Measurements from ENCODE around the gene NUDT3.

The NUDT3 gene

DNA sequence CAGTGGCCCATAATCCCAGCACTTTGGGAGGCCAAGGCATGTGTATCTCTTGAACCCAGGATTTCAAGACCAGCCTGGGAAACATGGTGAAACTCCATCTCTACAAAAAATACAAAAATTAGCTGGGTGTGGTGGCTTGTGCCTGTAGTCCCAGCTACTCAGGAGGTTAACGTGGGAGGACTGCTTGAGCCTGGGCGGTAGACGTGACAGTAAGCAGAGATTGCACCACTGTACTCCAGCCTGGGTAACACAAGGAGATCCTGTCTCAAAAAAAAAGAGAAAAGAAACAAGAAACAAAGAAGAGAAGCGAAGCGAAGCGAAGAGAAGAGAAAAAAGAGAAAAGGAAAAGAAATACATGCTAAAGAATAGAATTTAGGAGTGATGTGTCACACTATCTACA lies 69.2 kb downstream of the NUDT3 start:
- no peak for DNase-seq (ENCODE audit: low read depth, low spot score)
- in situ Hi-C loops (cut with HindIII; ENCODE audit: low sequenced_read_pairs): no loop called here
- TF ChIP-seq, protein P1, sequence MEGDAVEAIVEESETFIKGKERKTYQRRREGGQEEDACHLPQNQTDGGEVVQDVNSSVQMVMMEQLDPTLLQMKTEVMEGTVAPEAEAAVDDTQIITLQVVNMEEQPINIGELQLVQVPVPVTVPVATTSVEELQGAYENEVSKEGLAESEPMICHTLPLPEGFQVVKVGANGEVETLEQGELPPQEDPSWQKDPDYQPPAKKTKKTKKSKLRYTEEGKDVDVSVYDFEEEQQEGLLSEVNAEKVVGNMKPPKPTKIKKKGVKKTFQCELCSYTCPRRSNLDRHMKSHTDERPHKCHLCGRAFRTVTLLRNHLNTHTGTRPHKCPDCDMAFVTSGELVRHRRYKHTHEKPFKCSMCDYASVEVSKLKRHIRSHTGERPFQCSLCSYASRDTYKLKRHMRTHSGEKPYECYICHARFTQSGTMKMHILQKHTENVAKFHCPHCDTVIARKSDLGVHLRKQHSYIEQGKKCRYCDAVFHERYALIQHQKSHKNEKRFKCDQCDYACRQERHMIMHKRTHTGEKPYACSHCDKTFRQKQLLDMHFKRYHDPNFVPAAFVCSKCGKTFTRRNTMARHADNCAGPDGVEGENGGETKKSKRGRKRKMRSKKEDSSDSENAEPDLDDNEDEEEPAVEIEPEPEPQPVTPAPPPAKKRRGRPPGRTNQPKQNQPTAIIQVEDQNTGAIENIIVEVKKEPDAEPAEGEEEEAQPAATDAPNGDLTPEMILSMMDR (IDR thresholded peaks at IDR 0.05; ENCODE audit: low read depth, low read length): no peak
- no peak overlapping the region for H3K4me3 ChIP-seq (ENCODE audit: low read depth, low read length)

DNA sequence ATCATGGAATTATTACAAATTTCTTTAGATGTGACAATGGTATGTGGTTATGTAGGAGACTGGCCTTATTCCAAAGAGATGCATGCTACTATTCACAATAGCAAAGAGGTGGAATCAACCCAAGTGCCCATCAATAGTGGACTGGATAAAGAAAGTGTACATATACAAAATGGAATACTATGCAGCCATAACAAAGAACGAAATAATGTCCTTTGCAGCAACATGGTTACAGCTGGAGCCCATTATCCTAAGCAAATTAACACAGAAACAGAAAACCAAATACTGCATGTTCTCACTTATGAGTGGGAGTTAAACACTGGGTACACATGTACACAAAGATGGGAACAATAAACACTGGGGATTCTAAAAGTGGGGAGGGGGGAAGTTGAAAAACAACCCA lies 69.7 kb downstream of the NUDT3 start:
- no peak for DNase-seq (ENCODE audit: low read depth, low spot score)
- in situ Hi-C loops (cut with HindIII; ENCODE audit: low sequenced_read_pairs): no loop called here
- H3K4me3 ChIP-seq (ENCODE audit: low read depth, low read length): no peak overlapping the region
- TF ChIP-seq, protein P1 (IDR thresholded peaks at IDR 0.05; ENCODE audit: low read depth, low read length): no peak

DNA sequence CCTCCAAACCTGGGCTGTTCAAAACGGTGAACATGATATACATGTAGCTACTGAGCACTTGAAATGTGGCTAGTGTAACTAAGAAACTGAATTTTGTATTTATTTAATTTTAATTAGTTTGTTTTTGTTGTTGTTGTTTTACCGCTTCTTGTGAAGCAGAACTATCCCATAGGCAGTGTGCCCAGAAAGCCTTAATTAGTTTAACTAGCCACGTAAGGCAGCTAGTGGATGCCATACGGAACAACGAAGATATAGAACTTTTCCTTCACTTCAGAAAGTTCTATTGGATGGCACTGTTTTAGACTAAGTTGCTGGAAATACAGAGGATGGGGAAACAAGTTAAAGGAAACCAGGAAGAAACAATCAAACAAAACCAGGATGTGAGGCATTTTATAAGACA lies 70.6 kb downstream of the NUDT3 start:
- H3K4me3 ChIP-seq (ENCODE audit: low read depth, low read length): no peak overlapping the region
- in situ Hi-C loops (cut with HindIII; ENCODE audit: low sequenced_read_pairs): no loop called here
- TF ChIP-seq, protein P1 (IDR thresholded peaks at IDR 0.05; ENCODE audit: low read depth, low read length): no peak
- DNase-seq (ENCODE audit: low read depth, low spot score): no peak

DNA sequence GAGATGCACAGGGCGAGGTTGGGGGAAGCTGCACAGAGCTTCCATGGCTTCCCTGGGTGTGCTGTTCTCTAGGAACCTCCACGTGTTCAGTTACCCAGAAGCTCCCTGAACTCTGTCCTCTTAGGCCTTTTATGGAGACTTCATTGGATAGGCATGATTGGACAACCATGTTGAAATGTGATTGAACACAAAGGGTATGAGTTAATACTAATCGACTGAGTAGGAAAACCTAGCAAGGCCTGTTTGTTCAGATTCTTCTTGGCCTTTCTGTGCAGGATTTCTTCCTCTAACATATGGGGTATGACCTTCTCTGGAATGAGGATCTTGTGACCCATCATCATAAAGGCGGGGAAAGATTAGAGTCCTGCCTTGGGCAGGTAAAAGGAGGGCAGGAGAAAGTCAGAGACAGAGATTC lies 73.0 kb downstream of the NUDT3 start:
- no peak for DNase-seq (ENCODE audit: low read depth, low spot score)
- in situ Hi-C loops (cut with HindIII; ENCODE audit: low sequenced_read_pairs): no loop called here
- no peak overlapping the region for H3K4me3 ChIP-seq (ENCODE audit: low read depth, low read length)
- TF ChIP-seq, protein P1 (IDR thresholded peaks at IDR 0.05; ENCODE audit: low read depth, low read length): no peak

DNA sequence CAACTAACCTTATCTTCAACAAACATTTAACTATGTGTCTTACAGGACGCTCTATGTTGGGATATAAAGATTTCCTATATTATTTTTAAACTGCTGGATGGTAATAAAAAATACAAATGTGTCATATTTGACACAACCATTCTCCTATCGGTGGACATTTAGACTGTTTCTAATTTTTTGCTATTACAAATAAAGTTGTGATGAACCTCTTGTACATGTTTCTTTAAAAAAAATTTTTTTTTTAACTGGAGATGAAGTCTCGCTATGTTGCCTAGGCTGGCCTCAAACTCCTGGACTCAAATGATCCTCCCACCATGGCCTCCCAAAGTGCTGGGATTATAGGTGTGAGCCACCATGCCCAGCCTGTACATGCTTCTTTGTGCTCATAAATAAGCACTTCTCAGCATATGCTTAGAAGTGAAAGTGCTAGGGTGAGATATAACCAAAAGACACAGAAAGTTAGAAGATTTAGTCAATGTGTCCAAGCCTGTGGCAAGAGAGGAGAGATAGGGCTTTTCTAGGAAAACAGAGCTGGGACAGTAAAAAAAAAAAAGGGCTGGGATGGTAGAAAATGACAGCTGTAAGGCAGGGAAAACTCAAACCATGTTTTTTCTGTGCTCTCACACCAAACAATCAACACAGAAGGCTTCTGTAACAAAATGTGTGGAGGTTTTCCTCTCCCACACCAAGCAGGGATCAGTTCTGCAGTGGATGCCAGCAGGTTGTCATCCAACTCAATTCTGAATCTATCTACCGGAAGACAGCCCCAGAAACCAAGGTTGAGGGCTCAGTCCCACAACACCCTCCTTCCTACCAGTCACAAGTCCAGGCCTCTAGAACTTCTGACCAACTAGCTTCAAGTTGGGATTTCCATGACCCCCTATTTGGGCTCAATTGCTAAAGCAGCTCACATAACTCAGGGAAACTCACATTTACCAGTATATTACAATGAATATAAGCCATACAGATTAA lies 73.7 kb downstream of the NUDT3 start:
- in situ Hi-C loops (cut with HindIII; ENCODE audit: low sequenced_read_pairs): no loop called here
- no peak overlapping the region for H3K4me3 ChIP-seq (ENCODE audit: low read depth, low read length)
- DNase-seq (ENCODE audit: low read depth, low spot score): no peak
- TF ChIP-seq, protein P1 (IDR thresholded peaks at IDR 0.05; ENCODE audit: low read depth, low read length): no peak

DNA sequence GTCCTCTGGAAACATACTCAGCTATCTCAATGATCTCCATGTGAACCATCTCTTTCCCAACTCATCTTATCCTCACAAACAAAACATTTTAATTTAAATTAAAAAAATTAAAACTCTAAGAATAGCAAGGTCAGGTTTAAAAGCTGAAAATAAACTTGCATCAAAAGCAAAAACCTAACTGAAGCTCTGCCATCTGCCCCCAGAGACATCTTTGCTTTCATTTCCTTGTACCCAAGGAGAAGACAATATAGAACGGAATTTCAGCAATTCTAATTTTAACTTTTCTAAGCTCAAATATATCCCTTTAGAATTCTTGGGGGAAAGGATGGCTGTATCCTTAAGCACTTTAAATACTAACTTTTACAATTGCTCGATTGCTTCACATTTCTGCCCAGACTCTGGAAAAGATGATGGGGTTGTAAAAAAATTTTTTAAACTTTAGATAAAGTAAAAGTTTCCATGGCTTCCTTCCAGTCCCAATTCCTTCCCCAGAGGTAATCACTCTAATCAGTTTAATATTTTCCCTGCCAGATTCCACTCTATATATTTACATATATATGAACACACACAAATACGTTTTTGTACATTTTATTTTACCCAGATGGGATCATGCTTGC lies 74.5 kb downstream of the NUDT3 start:
- DNase-seq (ENCODE audit: low read depth, low spot score): no peak
- TF ChIP-seq, protein P1 (IDR thresholded peaks at IDR 0.05; ENCODE audit: low read depth, low read length): no peak

More for the DNA sequence above, 74.5 kb downstream of the NUDT3 start:
- H3K4me3 ChIP-seq (ENCODE audit: low read depth, low read length): no peak overlapping the region
- in situ Hi-C loops (cut with HindIII; ENCODE audit: low sequenced_read_pairs): no loop called here

Measured in astrocyte of the spinal cord (primary cell).